ENCODE results near the gene NOVA1. TPM values are rescaled to one million over a fixed set of nuclear protein-coding genes. Genes with fewer than 3 reads are reported as not detected.

NOVA1 gene
- total RNA-seq, 1 donor from 2014 or later: 1.9 TPM

GRCh38 chr14:26593357-26593756 lies 4.5 kb downstream of the NOVA1 start:
- Mint-ChIP-seq H3K4me3 (ENCODE audit: unreplicated experiment) (no peak overlapping the region), H3K27me3 (ENCODE audit: unreplicated experiment) (peaks cover 19% of the 10 kb centered on the region), H3K27ac (ENCODE audit: unreplicated experiment) (no peak overlapping the region), H3K36me3 (ENCODE audit: unreplicated experiment) (no peaks in the 10 kb centered on the region), H3K9me3 (ENCODE audit: unreplicated experiment) (no peaks in the 10 kb centered on the region), H3K4me1 (ENCODE audit: unreplicated experiment) (peaks cover 7% of the 10 kb centered on the region)
- TF ChIP-seq CTCF (IDR thresholded peaks at IDR 0.05): no peak
- DNase-seq (ENCODE audit: extremely low spot score, unreplicated experiment): no peak

- TF ChIP-seq CTCF (IDR thresholded peaks at IDR 0.05): no peak
- Mint-ChIP-seq H3K36me3 (ENCODE audit: unreplicated experiment) (no peaks in the 10 kb centered on the region), H3K4me3 (ENCODE audit: unreplicated experiment) (no peak overlapping the region), H3K4me1 (ENCODE audit: unreplicated experiment) (no peaks in the 10 kb centered on the region), H3K9me3 (ENCODE audit: unreplicated experiment) (no peaks in the 10 kb centered on the region), H3K27ac (ENCODE audit: unreplicated experiment) (no peak overlapping the region), H3K27me3 (ENCODE audit: unreplicated experiment) (peaks cover under 1% of the 10 kb centered on the region)
- DNase-seq (ENCODE audit: extremely low spot score, unreplicated experiment): no peak
Observed at GRCh38 chr14:26589925-26590324, 7.9 kb downstream of the NOVA1 start.

- Mint-ChIP-seq H3K9me3 (ENCODE audit: unreplicated experiment) (no peaks in the 10 kb centered on the region), H3K4me1 (ENCODE audit: unreplicated experiment) (no peaks in the 10 kb centered on the region), H3K4me3 (ENCODE audit: unreplicated experiment) (no peak overlapping the region), H3K36me3 (ENCODE audit: unreplicated experiment) (no peaks in the 10 kb centered on the region), H3K27ac (ENCODE audit: unreplicated experiment) (no peak overlapping the region), H3K27me3 (ENCODE audit: unreplicated experiment) (no peaks in the 10 kb centered on the region)
- TF ChIP-seq CTCF (IDR thresholded peaks at IDR 0.05): no peak
- no peak for DNase-seq (ENCODE audit: extremely low spot score, unreplicated experiment)
Observed at GRCh38 chr14:26577711-26578110, 20.1 kb downstream of the NOVA1 start.

GRCh38 chr14:26554069-26554772 lies 43.6 kb downstream of the NOVA1 start:
- H3K4me3 Mint-ChIP-seq (ENCODE audit: unreplicated experiment): no peak overlapping the region

GRCh38 chr14:26549571-26549970 lies 48.3 kb downstream of the NOVA1 start:
- H3K27ac Mint-ChIP-seq (ENCODE audit: unreplicated experiment): no peak overlapping the region
- no peak for DNase-seq (ENCODE audit: extremely low spot score, unreplicated experiment)
- H3K27me3 Mint-ChIP-seq (ENCODE audit: unreplicated experiment): no peaks in the 10 kb centered on the region
- no peaks in the 10 kb centered on the region for H3K4me1 Mint-ChIP-seq (ENCODE audit: unreplicated experiment)
- no peak for TF ChIP-seq CTCF (IDR thresholded peaks at IDR 0.05)
- H3K36me3 Mint-ChIP-seq (ENCODE audit: unreplicated experiment): no peaks in the 10 kb centered on the region
- H3K4me3 Mint-ChIP-seq (ENCODE audit: unreplicated experiment): no peak overlapping the region
- H3K9me3 Mint-ChIP-seq (ENCODE audit: unreplicated experiment): no peaks in the 10 kb centered on the region

More at GRCh38 chr14:26554069-26554772, 43.6 kb downstream of the NOVA1 start:
- Mint-ChIP-seq H3K27me3 (ENCODE audit: unreplicated experiment) (no peaks in the 10 kb centered on the region), H3K36me3 (ENCODE audit: unreplicated experiment) (no peaks in the 10 kb centered on the region), H3K4me1 (ENCODE audit: unreplicated experiment) (no peaks in the 10 kb centered on the region), H3K9me3 (ENCODE audit: unreplicated experiment) (no peaks in the 10 kb centered on the region), H3K27ac (ENCODE audit: unreplicated experiment) (no peak overlapping the region)
- no peak for DNase-seq (ENCODE audit: extremely low spot score, unreplicated experiment)
- TF ChIP-seq CTCF (IDR thresholded peaks at IDR 0.05): no peak
